Suprapubic skin (tissue), 4 donors: ENCODE results near the gene HLA-DOB. TPM values are rescaled to one million over a fixed set of nuclear protein-coding genes. Genes with fewer than 3 reads are reported as not detected.

Experiments used
- DNase-seq, 2 donors: peaks; one replicate each; pipeline ENCODE4 v3.0.0-alpha.2; 2019; ENCODE audit warnings: low spot score in 2 of 2
- H3K27ac ChIP-seq: fragments of 200-600 bp; sonication (generic); one replicate; pipeline ENCODE4 v1.5.1; 2019
- H3K27me3 ChIP-seq: fragments of 200-600 bp; sonication (generic); one replicate; pipeline ENCODE4 v1.5.1; 2019
- H3K36me3 ChIP-seq: fragments of 200-600 bp; sonication (generic); one replicate; pipeline ENCODE4 v1.5.1; 2019
- H3K4me1 ChIP-seq: fragments of 200-600 bp; sonication (generic); one replicate; pipeline ENCODE4 v1.5.1; 2019
- H3K4me3 ChIP-seq: fragments of 200-600 bp; sonication (generic); one replicate; pipeline ENCODE4 v1.5.1; 2019; ENCODE audit warnings: mild to moderate bottlenecking
- H3K9me3 ChIP-seq: fragments of 200-600 bp; sonication (generic); one replicate; pipeline ENCODE4 v1.5.1; 2019
- EP300 ChIP-seq: sonication (generic); formaldehyde crosslinking; IDR thresholded peaks from one replicate; pipeline ENCODE4 v1.6.1; 2017; ENCODE audit warnings: antibody characterized with exemption
- POLR2A ChIP-seq, 2 donors: fragments of 450-650 bp; IDR thresholded peaks; one replicate each; pipeline ENCODE4 v1.6.1; 2017; ENCODE audit warnings: antibody characterized with exemption in 2 of 2, mild to moderate bottlenecking in 2 of 2, moderate library complexity in 2 of 2
- POLR2AphosphoS5 ChIP-seq, 3 donors: sonication (generic); formaldehyde crosslinking; IDR thresholded peaks; one replicate each; pipeline ENCODE4 v1.6.1; 2017; ENCODE audit warnings: antibody characterized with exemption in 3 of 3
- WGBS: methylation state at CpG from one replicate; pipeline ENCODE4 v1.1.5; 2018; 5-methylcytosine and 5-hydroxymethylcytosine counted together
- total RNA-seq, 4 donors: library from RNA; depleted of rRNA; stranded (reverse); fragments of >200 nt; gene quantifications; one replicate each; pipeline ENCODE4 v1.1.0, GENCODE V29; 2016
- TF ChIP-seq, protein P1 (sequence below), 2 donors: fragments of 200-600 bp in 1 of 2; fragments of 450-650 bp in 1 of 2; sonication (generic) in 1 of 2; IDR thresholded peaks; one replicate each; pipeline ENCODE4 v1.5.1; 2016 to 2019; ENCODE audit warnings: antibody characterized with exemption in 2 of 2, mild to moderate bottlenecking in 1 of 2, moderate library complexity in 1 of 2

HLA-DOB gene
- total RNA-seq, 4 donors from 2014 or later, result 1.6 to 5.1 (median 2.7) TPM

DNA sequence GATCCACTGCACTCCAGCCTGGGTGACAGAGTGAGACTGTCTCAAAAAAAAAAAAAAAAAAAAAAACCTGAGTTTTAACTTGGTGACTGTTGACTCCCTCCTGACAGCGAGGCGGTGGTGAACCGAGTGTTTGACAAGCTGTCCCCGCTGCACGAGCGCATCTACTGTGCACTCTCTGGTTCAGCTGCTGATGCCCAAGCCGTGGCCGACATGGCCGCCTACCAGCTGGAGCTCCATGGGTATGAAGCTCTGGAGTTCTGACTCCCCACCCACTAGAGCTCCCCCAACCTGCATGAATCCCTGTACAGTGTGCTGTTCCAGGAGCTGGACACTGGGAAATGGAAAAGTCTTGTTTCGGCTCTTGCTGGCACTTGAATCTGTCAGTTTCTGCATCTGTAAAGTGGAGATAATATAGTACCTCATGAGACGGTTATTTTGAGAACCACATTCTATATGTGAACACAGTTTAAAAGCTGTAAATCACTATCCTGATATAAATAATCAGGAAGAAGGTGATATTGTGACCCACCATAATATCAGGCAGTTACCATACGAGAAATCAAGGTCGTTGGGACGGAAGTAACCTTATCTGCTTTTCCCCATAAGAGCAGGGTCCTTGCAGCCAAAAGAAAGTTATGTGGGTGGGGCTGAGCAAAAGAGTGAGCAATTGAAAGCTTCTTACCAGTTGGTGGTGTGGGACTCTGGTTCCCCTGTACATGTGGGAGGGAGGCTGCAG lies 40.5 kb upstream of the HLA-DOB start:
- no peak for DNase-seq
- Histone ChIP-seq H3K27me3 (no peaks in the 10 kb centered on the region), H3K36me3 (peaks cover 22% of the 10 kb centered on the region), H3K4me1 (peaks cover 31% of the 10 kb centered on the region), H3K27ac (no peak overlapping the region), H3K9me3 (no peaks in the 10 kb centered on the region), H3K4me3 (no peak overlapping the region)
- TF ChIP-seq POLR2A (IDR thresholded peaks at IDR 0.05), result no peak
- no peak for TF ChIP-seq POLR2AphosphoS5 (IDR thresholded peaks at IDR 0.05)
- TF ChIP-seq, protein P1, sequence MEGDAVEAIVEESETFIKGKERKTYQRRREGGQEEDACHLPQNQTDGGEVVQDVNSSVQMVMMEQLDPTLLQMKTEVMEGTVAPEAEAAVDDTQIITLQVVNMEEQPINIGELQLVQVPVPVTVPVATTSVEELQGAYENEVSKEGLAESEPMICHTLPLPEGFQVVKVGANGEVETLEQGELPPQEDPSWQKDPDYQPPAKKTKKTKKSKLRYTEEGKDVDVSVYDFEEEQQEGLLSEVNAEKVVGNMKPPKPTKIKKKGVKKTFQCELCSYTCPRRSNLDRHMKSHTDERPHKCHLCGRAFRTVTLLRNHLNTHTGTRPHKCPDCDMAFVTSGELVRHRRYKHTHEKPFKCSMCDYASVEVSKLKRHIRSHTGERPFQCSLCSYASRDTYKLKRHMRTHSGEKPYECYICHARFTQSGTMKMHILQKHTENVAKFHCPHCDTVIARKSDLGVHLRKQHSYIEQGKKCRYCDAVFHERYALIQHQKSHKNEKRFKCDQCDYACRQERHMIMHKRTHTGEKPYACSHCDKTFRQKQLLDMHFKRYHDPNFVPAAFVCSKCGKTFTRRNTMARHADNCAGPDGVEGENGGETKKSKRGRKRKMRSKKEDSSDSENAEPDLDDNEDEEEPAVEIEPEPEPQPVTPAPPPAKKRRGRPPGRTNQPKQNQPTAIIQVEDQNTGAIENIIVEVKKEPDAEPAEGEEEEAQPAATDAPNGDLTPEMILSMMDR (IDR thresholded peaks at IDR 0.05), result no peak
- no peak for TF ChIP-seq EP300
- WGBS, result 90% methylated on average over 14 of the region's 14 CpGs

DNA sequence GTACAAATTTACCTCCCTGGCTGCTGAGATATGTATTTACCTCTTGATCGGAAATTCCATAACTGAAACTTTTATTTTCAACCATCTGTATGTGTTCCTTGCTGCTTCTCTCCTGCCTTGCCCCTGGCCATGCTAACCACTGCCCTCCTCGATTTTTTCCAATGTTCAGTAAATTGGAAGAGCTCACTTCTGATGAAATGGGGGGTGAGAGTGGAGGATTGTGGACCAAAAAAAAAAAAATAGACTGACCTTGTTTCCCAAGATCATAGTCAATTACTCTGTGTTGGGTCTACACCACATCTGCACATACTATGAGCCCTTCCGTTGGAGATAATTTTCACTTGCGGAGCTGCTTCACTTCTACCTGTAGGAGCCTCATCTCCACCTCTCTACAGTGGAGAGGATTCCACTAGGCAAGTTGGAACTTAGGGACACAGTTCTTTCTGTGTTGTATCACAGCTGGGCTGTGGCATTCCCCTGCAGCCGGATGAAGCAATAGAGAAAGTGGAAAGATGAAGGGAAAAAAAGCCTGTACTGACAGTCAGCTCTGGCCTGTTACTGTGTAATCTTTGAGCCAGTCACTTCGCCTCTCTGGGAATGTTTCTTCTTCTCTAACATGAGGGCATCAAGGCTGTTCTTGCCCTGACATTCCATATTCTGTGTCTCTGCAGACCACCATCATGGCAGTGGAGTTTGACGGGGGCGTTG lies 38.8 kb upstream of the HLA-DOB start:
- Histone ChIP-seq H3K4me1 (peaks cover 38% of the 10 kb centered on the region), H3K4me3 (no peak overlapping the region), H3K9me3 (no peaks in the 10 kb centered on the region), H3K27ac (no peak overlapping the region), H3K36me3 (peaks cover 27% of the 10 kb centered on the region), H3K27me3 (no peaks in the 10 kb centered on the region)
- no peak for DNase-seq
- 63% methylated on average over 8 of the region's 8 CpGs for WGBS
- TF ChIP-seq, protein P1 (IDR thresholded peaks at IDR 0.05), result no peak

DNA sequence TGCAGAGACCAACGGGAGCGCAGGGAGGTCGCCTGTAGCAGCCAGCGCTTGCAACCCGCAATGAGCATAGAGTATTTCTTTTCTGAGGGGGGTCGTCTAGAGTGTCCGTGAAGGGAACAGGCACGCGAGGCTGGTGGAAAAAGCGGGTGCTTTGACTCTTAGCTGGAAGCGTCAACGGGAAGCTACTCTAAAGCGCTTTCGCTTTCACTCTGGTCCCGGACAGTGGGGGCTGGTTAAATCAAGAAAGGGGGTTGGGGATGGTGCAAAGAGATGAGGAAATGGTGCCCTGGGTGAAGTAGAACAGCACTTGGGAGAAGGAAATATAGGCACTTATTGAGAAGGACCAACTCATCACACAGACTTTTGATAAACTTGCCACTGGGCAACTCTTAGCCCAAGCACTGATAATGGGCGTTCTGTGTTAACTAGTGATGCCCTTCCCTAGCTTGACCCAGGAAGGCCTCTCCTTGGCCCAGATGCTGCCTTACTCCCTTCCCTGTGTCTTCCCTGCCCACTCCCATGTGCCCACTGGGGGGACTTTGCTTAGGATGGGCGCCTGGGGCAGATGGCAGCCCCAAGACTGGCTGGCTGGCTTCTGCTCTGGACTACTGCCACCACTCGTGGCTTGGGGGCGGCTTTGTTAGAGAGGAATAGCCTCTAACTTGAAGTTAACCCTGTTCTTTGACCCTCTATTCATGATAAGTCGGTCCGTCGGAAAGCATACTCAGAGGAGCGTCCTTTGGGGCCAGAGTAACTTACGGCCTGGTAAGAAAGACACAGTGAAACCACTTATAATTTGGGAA lies 37.8 kb upstream of the HLA-DOB start:
- DNase-seq, result no peak
- H3K27ac ChIP-seq, result peak overlapping the region; percentile 99
- 13% methylated on average over 23 of the region's 24 CpGs for WGBS
- peak overlapping the region; percentile 90 for H3K4me3 ChIP-seq
- H3K36me3 ChIP-seq, result peaks cover 33% of the 10 kb centered on the region
- TF ChIP-seq POLR2A (IDR thresholded peaks at IDR 0.05), result peak in 1 of 2 donors; percentile 11
- TF ChIP-seq EP300, result no peak
- TF ChIP-seq, protein P1 (IDR thresholded peaks at IDR 0.05), result no peak
- TF ChIP-seq POLR2AphosphoS5 (IDR thresholded peaks at IDR 0.05), result no peak
- H3K9me3 ChIP-seq, result no peaks in the 10 kb centered on the region
- no peaks in the 10 kb centered on the region for H3K27me3 ChIP-seq
- H3K4me1 ChIP-seq, result peaks cover 38% of the 10 kb centered on the region

DNA sequence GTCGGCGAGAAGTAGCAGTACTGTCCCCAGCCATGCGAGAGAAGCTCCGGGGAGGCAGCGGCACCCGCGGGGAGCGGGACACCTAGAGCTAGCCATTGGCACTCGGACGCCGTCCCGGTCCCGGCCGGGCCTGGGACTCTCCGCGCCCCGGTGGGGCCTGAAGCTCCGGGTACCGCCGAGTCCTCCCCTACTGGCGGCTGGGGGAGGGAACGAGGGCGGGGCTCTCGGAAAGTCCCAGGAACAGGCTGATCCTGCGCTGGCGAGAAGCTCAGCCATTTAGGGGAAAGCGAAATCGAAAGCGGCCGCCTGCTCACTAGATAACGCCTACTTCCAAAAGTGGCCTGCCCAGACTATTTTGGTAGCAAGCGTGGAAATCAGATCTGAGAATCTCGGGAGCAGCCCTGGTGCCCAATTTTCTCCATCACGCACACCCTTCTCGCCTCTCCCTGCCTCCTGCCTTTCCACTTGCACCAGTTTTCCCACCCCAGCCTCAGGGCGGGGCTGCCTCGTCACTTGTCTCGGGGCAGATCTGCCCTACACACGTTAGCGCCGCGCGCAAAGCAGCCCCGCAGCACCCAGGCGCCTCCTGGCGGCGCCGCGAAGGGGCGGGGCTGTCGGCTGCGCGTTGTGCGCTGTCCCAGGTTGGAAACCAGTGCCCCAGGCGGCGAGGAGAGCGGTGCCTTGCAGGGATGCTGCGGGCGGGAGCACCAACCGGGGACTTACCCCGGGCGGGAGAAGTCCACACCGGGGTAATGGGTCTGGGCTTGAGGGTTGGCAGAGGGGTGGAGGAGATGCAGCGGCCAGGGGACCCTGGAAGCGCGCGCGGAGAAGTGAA lies 37.0 kb upstream of the HLA-DOB start, which contains the start of the genes PSMB9 and TAP1:
Gene PSMB9 (plus strand): TSS at position 652 of the 835 bp plus-strand sequence. CDS start 38 bp downstream, at position 690.
Gene TAP1 (minus strand): TSS at position 164 of the 835 bp plus-strand sequence. CDS start 68 bp downstream, at position 96.
- Histone ChIP-seq H3K36me3 (peaks cover 29% of the 10 kb centered on the region), H3K4me3 (peak within 1 kb of the TSS; percentile 90), H3K27me3 (no peaks in the 10 kb centered on the region), H3K9me3 (no peaks in the 10 kb centered on the region), H3K4me1 (peaks cover 38% of the 10 kb centered on the region), H3K27ac (peak within 1 kb of the TSS; percentile 99)
- 0% methylated on average over 33 of the region's 68 CpGs for WGBS
- TF ChIP-seq POLR2AphosphoS5 (IDR thresholded peaks at IDR 0.05) (peak; percentile 57 to 93 (median 81)), EP300 (no peak), POLR2A (IDR thresholded peaks at IDR 0.05) (peak; percentile 69 to 88)
- TF ChIP-seq, protein P1 (IDR thresholded peaks at IDR 0.05), result peak; percentile 84 to 89
- peak; percentile 97 for DNase-seq
